HG02943 (cell line): ENCODE results near the gene ZNF143.

Experiments
- ATAC-seq: cut with Tn5 transposase; IDR thresholded peaks from one replicate; pipeline ENCODE4 v1.9.1; 2021; ENCODE audit warnings: mild to moderate bottlenecking, low read depth, moderate library complexity; ENCODE audit not compliant: unreplicated experiment

ZNF143 gene

DNA sequence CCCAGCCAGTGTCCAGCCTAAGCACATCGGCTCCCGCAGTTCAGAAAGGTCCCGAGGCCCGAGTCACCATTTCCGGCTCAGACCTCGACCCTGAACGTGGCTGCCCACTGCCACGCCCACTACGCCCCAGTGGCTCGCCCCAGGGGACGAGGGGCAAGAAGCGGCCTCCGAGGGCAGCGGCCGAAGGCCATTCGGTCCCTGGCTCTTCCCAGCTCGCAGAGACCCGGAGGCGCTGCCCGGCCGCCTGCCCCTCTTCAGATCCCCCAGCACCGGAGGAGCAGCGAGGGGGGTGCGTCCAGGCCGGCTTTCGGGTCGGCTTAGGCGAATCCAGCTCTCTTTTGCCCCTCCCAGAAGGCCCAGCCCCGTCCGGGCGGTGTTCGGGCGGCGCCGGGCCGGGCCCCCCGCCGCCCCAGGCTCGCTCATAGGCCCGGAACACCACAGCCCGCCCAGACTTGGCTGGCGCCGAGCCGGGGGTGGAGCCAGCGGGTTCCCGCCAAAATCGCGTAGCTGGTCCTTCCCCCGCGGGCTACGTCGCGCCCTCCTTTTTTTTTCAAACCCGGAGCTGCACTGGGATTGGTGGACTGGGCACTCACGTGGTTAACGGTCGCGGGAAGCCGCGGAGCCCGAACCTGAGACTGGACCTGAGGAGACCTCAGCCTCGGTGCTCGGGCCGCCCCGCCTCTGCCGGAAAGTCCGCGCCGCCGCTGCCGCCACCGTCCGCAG is 112.4 kb downstream of the ZNF143 start, which contains the start of gene WEE1:
Gene WEE1, plus strand, starts transcription at position 619 of the 723 bp plus-strand sequence. CDS start 264 bp downstream, outside the sequence.
- ATAC-seq = peak; percentile 87

DNA sequence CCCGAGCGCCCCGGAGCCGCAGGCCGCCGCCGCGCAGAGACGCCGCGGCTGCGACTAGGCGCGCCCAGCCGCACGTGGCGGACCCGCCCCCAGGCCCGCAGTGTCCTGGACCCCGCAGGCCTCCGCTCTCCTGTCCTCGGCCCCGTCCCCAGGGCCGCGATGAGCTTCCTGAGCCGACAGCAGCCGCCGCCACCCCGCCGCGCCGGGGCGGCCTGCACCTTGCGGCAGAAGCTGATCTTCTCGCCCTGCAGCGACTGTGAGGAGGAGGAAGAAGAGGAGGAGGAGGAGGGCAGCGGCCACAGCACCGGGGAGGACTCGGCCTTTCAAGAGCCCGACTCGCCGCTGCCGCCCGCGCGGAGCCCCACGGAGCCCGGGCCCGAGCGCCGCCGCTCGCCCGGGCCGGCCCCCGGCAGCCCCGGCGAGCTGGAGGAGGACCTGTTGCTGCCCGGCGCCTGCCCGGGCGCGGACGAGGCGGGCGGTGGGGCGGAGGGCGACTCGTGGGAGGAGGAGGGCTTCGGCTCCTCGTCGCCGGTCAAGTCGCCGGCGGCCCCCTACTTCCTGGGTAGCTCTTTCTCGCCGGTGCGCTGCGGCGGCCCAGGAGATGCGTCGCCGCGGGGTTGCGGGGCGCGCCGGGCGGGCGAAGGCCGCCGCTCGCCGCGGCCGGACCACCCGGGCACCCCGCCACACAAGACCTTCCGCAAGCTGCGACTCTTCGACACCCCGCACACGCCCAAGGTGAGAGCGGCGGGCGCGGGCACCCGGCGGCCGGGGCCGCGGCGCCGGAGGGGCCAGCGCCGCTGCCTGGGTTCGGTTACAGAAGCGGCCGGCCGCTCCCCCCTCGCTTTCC is 113.2 kb downstream of the ZNF143 start:
- ATAC-seq = peak; percentile 0

DNA sequence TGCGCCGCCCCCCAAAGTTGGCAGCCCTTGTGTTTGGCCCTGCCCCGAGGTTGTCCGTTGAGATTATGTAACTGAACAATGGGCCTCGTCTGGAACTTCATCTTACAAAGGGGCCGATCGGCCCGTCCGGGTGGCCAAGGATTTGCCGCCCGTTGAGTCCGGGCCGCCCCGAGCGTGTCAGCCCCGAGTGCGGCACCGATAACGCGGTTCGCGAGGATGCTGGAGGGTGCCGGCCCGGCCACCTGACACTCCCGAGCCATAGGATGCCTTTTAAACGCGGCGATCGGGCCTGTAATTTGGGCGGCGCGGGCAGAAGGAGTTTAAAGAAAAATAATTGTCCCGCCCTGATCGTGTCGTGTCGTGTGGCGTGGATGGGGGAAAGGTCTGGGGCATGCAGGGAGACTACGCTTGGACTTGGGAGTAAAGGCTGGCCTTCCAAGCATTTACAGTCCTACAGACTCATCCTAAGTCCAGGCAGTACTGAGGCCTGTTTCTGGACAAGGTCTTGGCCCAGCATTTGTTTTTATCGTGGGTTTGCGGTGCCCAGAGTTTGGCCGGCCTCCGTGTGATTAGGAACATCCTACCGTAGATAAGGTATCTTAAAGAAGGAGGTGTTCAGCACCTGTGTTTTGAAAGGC is 113.9 kb downstream of the ZNF143 start:
- no peak for ATAC-seq

DNA sequence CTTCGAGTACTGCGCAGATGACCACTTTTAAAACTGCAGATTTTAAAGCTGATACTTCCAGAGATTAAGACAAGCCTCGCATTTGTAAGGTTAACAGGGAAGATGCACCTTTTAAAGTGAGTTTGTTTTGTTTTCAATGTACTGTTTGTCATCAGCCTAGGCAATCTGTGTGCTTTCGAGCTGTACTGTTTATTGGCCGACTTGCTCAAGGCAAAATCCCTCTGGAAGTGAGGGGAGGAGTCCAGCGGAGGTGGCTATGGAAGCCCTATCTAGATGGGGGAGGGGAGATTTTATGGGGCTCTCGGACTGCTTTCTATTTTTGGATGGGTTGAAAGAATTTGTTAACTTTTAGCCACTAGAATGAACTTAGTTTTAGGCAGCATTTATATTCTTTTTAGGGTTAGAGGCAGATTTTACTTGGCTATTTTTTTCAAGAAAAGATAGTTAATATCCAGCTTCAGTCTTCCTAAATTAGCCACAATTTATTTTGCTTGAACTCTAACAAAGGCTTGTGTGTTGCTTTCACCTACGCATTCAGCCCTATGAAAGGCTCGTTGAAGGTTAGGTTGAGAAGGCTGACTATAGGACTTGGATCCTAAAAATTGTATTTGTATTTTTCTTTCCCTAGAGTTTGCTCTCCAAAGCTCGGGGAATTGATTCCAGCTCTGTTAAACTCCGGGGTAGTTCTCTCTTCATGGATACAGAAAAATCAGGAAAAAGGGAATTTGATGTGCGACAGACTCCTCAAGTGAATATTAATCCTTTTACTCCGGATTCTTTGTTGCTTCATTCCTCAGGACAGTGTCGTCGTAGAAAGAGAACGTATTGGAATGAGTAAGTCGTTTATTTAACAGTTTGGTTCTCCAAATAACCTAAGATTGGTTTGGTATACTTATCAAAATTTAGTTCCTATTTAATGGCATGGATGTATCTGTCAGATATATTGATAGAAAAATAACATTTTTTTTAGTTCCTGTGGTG is 114.7 kb downstream of the ZNF143 start:
- ATAC-seq = no peak

DNA sequence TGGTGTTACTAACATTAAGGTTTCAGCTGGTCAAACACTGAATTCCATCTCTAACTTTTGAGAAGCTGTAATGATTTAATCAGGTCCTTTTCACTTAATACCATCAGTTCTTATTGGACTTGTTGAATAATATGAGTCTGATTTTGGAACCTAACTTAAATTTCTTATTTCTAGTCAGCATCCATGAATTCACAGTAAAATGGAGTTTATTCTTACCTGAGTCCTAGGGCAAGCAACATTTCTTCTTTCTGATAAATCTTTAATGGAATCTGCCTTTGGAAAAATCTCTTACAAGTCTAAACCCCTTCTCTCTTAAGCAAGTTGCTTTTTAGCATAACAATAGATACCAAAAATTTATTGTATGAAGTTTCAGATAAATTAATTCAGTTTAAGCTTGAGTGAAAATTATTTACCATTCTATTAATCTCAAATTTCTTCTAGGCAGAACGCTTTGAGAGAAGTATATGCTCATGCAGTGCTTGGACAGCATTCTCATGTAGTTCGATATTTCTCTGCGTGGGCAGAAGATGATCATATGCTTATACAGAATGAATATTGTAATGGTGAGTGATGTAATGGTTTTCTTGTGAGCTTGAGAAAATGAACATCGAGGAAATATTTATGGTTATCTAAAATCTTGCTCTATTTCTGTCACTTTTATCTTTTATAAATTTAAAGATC is 116.0 kb downstream of the ZNF143 start:
- no peak for ATAC-seq

DNA sequence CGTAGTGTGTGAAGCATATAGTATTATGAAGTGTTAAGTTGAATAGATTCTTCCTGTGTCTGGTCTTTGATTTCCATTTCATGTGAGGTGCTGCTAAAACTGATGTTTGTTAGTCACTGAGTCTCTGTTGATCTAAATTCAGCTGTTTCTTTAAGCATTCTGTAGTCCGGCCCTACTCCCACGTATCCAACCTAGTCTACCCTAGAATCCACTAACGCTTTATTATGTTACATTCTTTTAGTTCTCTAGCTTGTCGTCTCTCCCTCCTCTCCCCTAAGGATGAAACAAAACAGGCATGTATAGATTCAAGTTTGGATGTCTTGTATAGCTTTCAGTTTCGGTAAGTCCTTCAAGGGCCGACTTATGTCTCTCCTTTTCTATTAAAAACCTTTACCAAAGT is 116.7 kb downstream of the ZNF143 start:
- no peak for ATAC-seq
